GM12892 (cell line): Measurements from ENCODE around the gene GOLGA6L1. TPM values are rescaled to one million over a fixed set of nuclear protein-coding genes. Genes with fewer than 3 reads are reported as not detected.
"Not testable (repeated sequence)": the region's sequence is repeated elsewhere in the genome, so short reads cannot be mapped to it uniquely, and the experiment has no call there.

ENCODE experiments used
- DNase-seq: peaks from one replicate; pipeline ENCODE4 v3.0.0; 2011; ENCODE audit not compliant: insufficient read length
- FAIRE-seq: peaks from 2 replicates; lab custom pipeline; 2011; peaks lifted over from hg19 to GRCh38; lab: Jason Lieb, UNC
- POLR2A ChIP-seq: IDR thresholded peaks from 2 replicates; pipeline ENCODE4 v1.6.1; 2011; ENCODE audit warnings: low read depth, low read length, control low read depth
- POLR2AphosphoS5 ChIP-seq: IDR thresholded peaks from 2 replicates; pipeline ENCODE4 v1.6.1; 2011; ENCODE audit warnings: low read depth, low read length, control low read depth
- TAF1 ChIP-seq: IDR thresholded peaks from 2 replicates; pipeline ENCODE4 v1.6.1; 2011; ENCODE audit warnings: low read depth, mild to moderate bottlenecking, control low read depth, low read length, borderline replicate concordance
- polyA plus RNA-seq: library from polyadenylated mRNA; unstranded; fragments of >200 nt; gene quantifications from one replicate; pipeline ENCODE4 v1.2.1, GENCODE V29; 2012; ENCODE audit warnings: missing spikeins, inconsistent platforms; ENCODE audit not compliant: missing spikeins

The GOLGA6L1 gene, protein sequence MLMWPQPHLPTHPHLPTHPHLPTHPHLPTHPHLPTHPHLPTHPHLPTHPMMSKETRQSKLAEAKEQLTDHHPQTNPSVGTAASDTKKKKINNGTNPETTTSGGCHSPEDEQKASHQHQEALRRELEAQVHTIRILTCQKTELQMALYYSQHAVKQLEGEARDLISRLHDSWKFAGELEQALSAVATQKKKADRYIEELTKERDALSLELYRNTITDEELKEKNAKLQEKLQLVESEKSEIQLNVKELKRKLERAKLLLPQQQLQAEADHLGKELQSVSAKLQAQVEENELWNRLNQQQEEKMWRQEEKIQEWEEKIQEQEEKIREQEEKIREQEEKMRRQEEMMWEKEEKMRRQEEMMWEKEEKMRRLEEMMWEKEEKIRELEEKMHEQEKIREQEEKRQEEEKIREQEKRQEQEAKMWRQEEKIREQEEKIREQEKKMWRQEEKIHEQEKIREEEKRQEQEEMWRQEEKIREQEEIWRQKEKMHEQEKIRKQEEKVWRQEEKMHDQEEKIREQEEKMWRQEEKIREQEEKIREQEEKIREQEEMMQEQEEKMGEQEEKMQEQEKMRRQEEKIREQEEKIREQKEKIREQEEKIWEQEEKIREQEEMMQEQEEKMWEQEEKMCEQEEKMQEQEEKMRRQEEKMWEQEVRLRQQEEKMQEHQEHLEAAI
- polyA plus RNA-seq = not detected

DNA sequence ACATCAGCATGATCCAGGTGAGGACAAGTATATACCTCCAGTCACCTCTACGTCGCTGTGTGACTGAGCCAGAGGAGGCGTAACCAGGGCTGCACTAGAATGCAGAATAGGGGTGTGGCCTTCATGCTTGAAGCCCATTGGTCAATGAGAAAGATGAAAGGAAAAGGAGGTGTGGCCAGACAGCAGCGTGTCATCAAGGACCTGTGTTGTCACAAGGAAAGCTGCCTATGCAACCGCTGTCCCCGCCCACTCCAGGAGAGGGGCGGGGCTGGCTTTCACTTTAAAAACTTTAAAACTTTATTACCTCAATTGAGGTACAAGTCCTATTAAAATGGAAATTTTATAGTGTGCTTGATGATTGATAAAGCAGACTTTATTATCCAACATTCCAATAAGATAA is at the start of gene GOLGA6L1:
Gene GOLGA6L1 (minus strand): TSS at position 101 of the 400 bp plus-strand sequence. CDS start 91 bp downstream, at position 10.
- FAIRE-seq, DNase-seq: not testable (repeated sequence)

DNA sequence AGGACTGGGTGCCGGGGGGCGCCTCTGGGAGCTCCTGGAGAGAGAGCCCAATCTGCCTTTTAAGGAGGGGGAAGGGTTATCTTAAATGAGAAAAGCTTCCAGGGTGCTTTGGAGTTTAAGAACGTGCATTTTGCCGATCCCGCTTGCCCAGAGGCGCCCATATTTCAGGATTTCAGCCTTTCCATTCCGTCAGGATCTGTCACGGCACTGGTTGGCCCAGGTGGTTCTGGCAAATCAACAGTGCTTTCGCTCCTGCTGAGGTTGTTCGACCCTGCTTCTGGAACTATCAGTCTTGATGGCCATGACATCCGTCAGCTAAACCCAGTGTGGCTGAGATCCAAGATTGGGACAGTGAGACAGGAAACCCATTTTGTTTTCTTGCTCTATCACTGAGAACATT is 44.6 kb upstream of the GOLGA6L1 start:
- not testable (repeated sequence) for FAIRE-seq, DNase-seq

DNA sequence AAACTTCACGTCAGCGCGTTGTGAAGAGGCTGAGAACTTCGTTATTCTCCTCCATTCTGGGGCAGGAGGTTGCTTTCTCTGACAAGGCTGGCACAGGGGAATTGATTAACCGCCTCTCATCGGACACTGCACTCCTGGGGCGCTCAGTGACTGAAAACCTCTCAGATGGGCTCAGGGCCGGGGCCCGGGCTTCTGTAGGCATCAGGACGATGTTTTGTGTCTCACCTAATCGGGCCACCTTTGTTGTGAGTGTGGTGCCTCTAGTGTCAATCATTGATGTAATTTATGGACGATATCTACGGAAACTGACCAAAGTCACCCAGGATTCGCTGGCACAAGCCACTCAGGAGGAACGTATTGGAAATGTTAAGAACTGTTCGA is 43.9 kb upstream of the GOLGA6L1 start:
- not testable (repeated sequence) for FAIRE-seq, DNase-seq

DNA sequence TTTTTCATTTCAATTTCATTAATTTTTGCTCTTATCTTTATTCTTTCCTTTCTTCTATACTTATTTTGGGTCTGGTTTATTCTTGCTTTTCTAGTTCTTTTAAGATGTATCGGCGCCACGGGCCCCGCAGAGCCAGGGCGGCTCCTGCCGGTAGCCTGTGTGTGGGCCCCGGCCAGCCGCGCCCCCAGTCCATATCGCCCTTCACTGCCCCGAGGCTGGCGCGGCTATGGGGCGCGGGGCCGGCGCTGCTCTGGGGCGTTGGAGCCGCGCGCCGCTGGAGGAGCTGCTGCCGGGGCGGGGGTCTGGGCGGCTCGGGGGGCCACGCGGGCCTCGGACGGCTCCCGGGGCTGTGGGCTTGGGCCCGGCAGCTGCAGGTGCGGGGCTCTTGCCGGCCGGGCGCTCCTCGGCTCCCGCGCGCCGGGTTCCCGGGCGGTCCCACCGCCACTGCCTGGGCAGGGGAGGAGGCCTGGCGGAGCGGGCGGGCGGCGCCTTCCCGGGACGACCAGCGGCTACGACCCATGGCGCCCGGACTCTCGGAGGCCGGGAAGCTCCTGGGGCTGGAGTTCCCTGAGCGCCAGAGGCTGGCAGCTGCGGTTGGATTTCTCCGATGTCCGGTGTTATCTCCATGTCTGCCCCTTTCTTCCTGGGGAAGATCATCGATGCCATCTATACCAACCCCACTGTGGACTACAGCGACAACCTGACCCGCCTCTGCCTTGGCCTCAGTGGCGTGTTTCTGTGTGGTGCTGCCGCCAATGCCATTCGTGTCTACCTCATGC is 43.3 kb upstream of the GOLGA6L1 start:
- not testable (repeated sequence) for FAIRE-seq, DNase-seq

DNA sequence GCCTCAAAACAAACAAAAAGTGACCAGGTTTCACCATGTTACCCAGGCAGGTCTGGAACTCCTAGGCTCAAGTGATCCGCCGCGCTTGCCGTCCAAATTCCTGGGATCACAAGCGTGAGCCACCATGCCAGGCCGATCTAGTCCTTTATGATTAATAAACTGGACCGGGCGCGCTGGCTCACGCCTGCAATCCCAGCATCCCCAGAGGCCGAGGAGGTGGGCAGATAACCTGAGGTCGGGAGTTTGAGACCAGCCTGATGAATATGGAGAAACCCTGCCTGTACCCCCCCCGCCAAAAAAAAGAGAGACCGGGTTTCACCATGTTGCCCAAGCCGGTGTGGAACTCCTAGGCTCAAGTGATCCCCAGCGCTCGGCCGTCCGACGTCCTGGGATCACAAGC is 40.1 kb upstream of the GOLGA6L1 start:
- not testable (repeated sequence) for FAIRE-seq, DNase-seq

DNA sequence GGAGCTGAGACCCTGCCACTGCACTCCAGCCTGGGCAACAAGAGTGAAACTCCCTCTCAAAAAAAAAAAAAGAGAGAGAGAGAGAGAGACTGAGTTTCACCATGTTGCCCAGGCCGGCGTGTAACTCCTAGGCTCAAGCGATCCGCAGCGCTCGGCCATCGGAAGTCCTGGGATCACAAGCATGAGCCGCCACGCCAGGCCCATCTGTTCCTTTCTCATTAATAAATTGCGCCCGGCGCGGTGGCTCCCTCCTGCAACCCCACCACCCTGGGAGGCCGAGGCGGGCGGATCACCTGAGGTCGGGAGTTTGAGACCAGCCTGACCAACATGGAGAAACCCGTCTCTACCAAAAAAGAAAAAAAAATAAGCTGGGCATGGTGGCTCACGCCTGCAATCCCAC is 39.0 kb upstream of the GOLGA6L1 start:
- not testable (repeated sequence) for DNase-seq

DNA sequence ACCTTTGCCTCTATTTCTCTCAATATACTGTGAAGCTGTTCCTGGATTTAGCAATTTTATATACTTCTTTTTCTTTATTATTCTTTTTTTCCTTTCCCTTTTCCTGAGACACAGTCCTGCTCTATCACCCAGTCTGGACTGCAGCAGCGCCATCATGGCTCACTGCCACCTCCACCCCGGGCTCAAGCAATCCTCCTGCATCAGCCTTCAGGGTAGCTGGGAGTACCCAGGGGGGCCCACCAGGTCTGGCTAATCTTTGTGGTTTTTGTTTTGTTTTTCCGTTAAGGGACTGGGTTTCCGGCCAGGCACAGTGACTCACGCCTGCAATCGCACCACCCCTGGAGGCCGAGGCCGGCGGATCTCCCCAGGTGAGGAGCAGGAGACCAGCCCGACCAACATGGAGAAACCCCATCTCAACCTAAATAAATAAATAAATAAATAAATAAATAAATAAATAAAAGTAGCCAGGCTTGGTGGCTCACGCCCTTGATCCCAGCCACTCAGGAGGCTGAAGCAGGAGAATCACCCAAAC is 38.1 kb upstream of the GOLGA6L1 start:
- not testable (repeated sequence) for DNase-seq, FAIRE-seq

More for the DNA sequence above, 39.0 kb upstream of the GOLGA6L1 start:
- FAIRE-seq = not testable (repeated sequence)

DNA sequence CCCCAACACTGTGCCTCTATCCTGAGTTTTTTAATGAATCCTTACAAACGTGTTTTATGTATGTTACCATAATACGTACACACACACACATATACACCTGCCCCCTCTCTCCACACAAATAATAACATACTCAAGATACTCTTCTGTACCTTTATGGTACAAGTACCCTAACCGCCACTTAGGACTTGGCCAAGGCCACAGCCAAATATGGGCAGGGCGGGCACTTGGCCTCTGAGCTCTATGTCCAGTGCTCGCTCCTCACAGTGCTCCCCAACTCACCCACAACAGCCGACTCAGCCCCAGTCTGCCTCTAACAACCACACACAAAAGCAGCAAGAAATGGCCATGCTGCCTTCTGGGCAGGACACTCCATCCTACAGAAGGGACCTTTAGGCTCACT is 3.8 kb downstream of the GOLGA6L1 start:
- FAIRE-seq, DNase-seq: not testable (repeated sequence)

DNA sequence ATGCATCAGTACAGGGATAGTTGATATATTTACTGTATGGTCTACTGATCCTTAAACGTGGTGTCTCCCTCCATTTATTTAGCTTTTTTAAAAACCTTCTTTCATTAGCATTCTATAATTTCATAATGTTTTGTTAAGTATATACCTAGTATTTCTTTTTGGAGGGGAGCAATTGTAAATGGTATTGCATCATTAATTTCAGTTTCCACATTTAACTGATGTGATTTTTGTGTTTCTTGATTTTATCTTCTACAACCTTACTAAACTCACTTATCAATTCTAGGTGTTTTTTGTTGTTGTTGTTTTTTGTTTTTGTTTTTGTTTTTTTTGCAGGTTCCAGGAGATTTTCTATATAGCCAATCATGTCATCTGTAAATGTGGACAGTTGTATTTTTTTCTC is 18.4 kb downstream of the GOLGA6L1 start:
- TF ChIP-seq TAF1 = no peak
- no peak for TF ChIP-seq POLR2A
- TF ChIP-seq POLR2AphosphoS5 = no peak
- FAIRE-seq (no peak), DNase-seq (no peak)

DNA sequence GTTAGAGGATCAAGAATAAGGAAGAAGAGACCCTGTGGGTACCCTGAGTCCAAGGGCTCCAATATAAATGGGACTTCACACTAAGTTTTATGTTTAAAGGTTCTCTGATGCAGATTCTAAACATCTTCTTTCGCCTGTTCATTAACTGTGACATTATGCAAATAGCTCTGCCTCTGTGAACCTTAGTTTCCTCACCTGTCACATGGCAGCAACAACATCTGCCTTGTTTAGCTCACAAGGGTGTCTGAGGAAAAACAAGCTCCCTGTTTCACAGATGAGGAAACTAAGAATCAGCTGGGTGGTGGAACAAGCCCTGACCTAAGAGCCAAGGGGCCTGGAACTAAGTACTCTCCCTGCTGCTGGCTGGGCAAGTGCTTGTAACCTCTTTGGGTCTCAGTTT is 40.8 kb downstream of the GOLGA6L1 start:
- no peak for DNase-seq
- no peak for FAIRE-seq
- no peak for TF ChIP-seq POLR2AphosphoS5
- TF ChIP-seq POLR2A = no peak
- no peak for TF ChIP-seq TAF1

DNA sequence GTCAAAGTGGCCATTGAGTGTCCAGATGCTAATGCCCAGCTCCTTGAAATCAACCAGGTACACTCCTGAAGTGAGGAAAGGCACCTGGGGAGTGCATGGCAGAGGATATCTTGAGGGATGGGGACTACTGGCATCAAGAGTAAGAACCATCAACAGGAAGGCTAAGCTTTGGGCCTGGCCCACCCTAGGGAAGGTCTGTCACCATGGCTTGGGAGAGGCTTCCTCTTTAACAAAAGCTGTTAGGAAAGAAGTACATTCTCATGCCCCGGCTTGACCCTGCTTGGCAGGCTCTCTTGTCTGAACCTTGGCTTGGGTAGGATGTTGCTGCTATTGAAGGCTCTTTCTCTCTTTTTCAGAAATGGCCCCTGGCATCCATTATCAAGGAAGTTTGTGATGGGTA is 53.5 kb downstream of the GOLGA6L1 start:
- no peak for DNase-seq
- TF ChIP-seq POLR2A = no peak
- TF ChIP-seq POLR2AphosphoS5 = no peak
- TF ChIP-seq TAF1 = no peak
- no peak for FAIRE-seq

DNA sequence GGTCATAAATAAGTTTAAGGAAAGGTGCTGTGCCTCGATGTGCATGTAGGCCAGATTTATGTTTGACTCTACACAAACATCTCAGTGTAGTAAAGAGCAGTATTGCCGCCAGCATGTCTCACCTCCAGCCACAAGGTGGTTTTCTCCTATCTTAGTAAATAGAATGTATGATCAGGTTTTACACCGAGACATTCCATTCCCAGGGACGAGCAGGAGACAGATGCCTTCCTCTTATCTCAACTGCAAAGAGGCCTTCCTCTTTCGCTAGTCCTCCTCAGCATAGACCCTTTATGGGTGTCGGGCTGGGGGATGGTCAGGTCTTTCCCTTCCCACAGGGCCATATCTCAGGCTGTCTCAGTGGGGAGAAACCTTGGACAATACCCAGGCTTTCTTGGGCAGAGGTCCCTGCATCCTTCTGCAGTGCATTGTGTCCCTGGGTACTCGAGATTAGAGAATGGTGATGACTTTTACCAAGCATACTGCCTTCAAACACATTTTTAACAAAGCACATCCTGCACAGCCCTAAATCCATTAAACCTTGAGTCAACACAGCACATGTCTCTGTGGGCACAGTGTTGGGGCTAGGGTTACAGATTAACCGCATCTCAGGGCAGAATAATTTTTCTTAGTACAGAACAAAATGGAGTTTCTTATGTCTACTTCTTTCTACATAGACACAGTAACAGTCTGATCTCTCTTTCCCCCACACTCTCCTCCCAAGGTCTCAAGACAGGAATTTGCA is 54.5 kb downstream of the GOLGA6L1 start:
- DNase-seq, FAIRE-seq: not testable (repeated sequence)

DNA sequence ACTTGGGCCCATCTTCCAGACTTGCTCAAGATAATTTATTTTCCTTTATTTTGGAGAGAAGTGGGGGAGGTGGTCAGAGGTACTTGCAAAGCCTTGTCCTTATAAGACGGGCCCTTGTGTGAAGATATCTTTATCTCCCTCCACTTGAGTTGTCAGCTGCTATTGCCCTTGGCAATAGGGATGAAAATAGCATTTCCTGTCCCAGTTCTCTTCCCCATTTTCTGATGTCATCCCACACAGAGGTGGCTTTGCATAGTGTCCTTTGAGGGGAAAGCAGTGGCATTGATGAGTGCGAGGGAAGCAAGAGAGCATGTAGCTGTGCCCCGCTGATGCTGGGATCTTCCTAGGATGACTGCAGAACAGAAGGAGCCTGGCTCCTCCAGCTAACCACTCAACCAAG is 55.4 kb downstream of the GOLGA6L1 start:
- no peak for DNase-seq
- FAIRE-seq = no peak
- TF ChIP-seq POLR2AphosphoS5 (no peak), POLR2A (no peak), TAF1 (no peak)
